GM12891 (cell line): ENCODE measurements around the gene FUT4.

Source experiments
- DNase-seq: peaks from one replicate; pipeline ENCODE4 v3.0.0; 2011; ENCODE audit warnings: low spot score; ENCODE audit not compliant: insufficient read length
- FAIRE-seq: peaks from 2 replicates; lab custom pipeline; 2011; peaks lifted over from hg19 to GRCh38; lab: Jason Lieb, UNC
- PAX5 ChIP-seq: IDR thresholded peaks from 2 replicates; pipeline ENCODE4 v1.6.1; 2011; ENCODE audit warnings: low read length, moderate library complexity, mild to moderate bottlenecking; ENCODE audit not compliant: insufficient read depth, severe bottlenecking
- POLR2A ChIP-seq: IDR thresholded peaks from 2 replicates; pipeline ENCODE4 v1.6.1; 2011; ENCODE audit warnings: low read depth, low read length, control low read depth
- POLR2AphosphoS5 ChIP-seq: IDR thresholded peaks from 2 replicates; pipeline ENCODE4 v1.6.1; 2011; ENCODE audit warnings: low read depth, low read length, control low read depth
- POU2F2 ChIP-seq: IDR thresholded peaks from 2 replicates; pipeline ENCODE4 v1.6.1; 2011; ENCODE audit warnings: low read depth, mild to moderate bottlenecking, control low read depth, low read length, moderate library complexity
- SPI1 ChIP-seq: IDR thresholded peaks from 2 replicates; pipeline ENCODE4 v1.6.1; 2011; ENCODE audit warnings: low read depth, low read length, control low read depth
- TAF1 ChIP-seq: IDR thresholded peaks from 2 replicates; pipeline ENCODE4 v1.6.1; 2011; ENCODE audit warnings: low read depth, low read length, control low read depth

The FUT4 gene

GRCh38 chr11:94597896-94598295, 54.2 kb downstream of the FUT4 start:
- no peak for FAIRE-seq
- TF ChIP-seq PAX5, result no peak
- no peak for TF ChIP-seq POLR2AphosphoS5
- no peak for TF ChIP-seq TAF1
- no peak for TF ChIP-seq SPI1
- no peak for TF ChIP-seq POLR2A
- no peak for TF ChIP-seq POU2F2
- no peak for DNase-seq
